Lung (tissue), 12 donors: ENCODE measurements around the gene PAQR9. TPM values are rescaled to one million over a fixed set of nuclear protein-coding genes. Genes with fewer than 3 reads are reported as not detected.
A peak's percentile ranks its signal among the peaks of the same experiment; 100 is the strongest.

ENCODE experiments used
- ATAC-seq: fragments of 200-7000 bp; cut with Tn5 transposase; one replicate; pipeline ENCODE4 v1.9.1; 2020; ENCODE audit warnings: moderate number of reproducible peaks; ENCODE audit not compliant: insufficient read depth, low FRiP score
- DNase-seq, 3 donors: peaks; one replicate each; pipeline ENCODE4 v3.0.0-alpha.2; 2013 to 2017
- H3K27ac ChIP-seq, 2 donors: one replicate each; pipeline ENCODE4 v1.5.1; 2013; ENCODE audit warnings: mild to moderate bottlenecking in 2 of 2, moderate library complexity in 2 of 2, control low read depth in 1 of 2, inconsistent platforms in 1 of 2, low read depth in 1 of 2, low read length in 1 of 2
- H3K27me3 ChIP-seq, 3 donors: one replicate each; pipeline ENCODE4 v1.5.1; 2013; ENCODE audit warnings: low read length in 2 of 3; ENCODE audit not compliant: control insufficient read depth in 3 of 3, insufficient read depth in 3 of 3
- H3K36me3 ChIP-seq, 4 donors: one replicate each; pipeline ENCODE4 v1.5.1; 2013; ENCODE audit warnings: low read length in 4 of 4, mild to moderate bottlenecking in 1 of 4, moderate library complexity in 1 of 4; ENCODE audit not compliant: control insufficient read depth in 4 of 4, insufficient read depth in 4 of 4
- H3K4me1 ChIP-seq, 5 donors: one replicate each; pipeline ENCODE4 v1.5.1; 2013; ENCODE audit warnings: low read length in 5 of 5, mild to moderate bottlenecking in 2 of 5, moderate library complexity in 1 of 5; ENCODE audit not compliant: control insufficient read depth in 5 of 5, insufficient read depth in 5 of 5
- H3K4me3 ChIP-seq: one replicate; pipeline ENCODE4 v1.5.1; 2013; ENCODE audit warnings: mild to moderate bottlenecking, control low read depth, moderate library complexity
- H3K9ac ChIP-seq, 2 donors: one replicate each; pipeline ENCODE4 v1.5.1; 2013; ENCODE audit warnings: low read length in 2 of 2, control low read depth in 1 of 2; ENCODE audit not compliant: insufficient read depth in 1 of 2
- H3K9me3 ChIP-seq, 4 donors: one replicate each; pipeline ENCODE4 v1.5.1; 2013; ENCODE audit warnings: low read length in 3 of 4, mild to moderate bottlenecking in 1 of 4, moderate library complexity in 1 of 4; ENCODE audit not compliant: control insufficient read depth in 4 of 4, insufficient read depth in 3 of 4
- WGBS, 2 donors: extraction: QIAGEN DNeasy Blood & Tissue Kit; methylation state at CpG; one replicate each; pipeline ENCODE4 v1.1.7; 2013; 5-methylcytosine and 5-hydroxymethylcytosine counted together
- polyA plus RNA-seq, 2 donors: library from polyadenylated mRNA; stranded (reverse); fragments of 200-250 nt; gene quantifications; one replicate each; pipeline ENCODE4 v1.2.1, GENCODE V29; 2013
- total RNA-seq, 2 donors: library from RNA; depleted of rRNA in 1 of 2; stranded (reverse); fragments of >200 nt in 1 of 2; gene quantifications; one replicate each; pipeline ENCODE4 v1.2.1, GENCODE V29; 2014 to 2021
- TF ChIP-seq, protein P1 (sequence below): IDR thresholded peaks from 2 replicates; pipeline ENCODE4 v1.5.1; 2012; ENCODE audit warnings: mild to moderate bottlenecking; ENCODE audit errors: control extremely low read depth, extremely low read depth
- donor health status: control.
- donor health status: control.
- donor health status: Bipolar disorder and iron deficiency.
- donor health status: healthy.
- donor health status: DM: yes; HTN: yes; CAD: no.

Gene PAQR9
- total and polyA plus RNA-seq, 4 donors = not detected

DNA sequence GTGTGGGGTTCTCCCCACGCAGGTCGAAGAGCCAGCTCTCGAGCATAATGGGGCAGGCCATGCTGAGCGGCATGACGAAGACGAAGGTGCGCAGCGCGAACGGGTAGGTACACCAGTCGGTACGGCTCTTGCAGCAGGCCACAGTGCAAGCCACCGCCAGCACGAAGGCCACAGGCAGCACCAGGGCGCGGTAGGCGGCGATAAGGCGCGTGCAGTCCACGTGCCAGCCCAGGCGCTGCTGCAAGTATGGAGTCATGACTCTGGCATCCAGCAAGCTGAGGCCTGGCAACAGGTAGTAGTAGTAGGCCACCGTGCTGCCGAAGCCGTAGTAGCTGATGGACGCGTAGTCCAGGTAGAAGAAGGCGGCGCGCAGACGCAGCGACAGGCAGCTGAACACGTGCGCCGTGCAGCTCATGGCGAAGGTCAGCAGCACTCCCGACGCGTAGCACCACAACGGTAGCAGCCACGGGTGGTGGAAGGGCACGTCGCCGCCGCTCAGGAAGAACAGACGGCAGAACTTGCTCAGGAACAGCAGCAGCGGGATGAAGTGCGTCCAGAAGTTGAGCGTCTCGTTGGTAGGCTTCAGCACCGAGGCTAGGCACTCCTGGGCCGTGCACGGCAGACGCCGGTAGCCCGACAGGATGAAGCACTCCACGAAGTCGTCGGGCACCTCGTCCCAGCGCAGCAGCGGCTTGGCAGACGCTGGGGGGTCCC lies 797 bp downstream of the PAQR9 start:
- Histone ChIP-seq H3K4me3 (no peak overlapping the region), H3K27ac (peak overlapping the region in 1 of 2 donors; percentile 87), H3K4me1 (peaks cover 0 to 9% (median 0%) of the 10 kb centered on the region in 5 donors), H3K36me3 (no peaks in the 10 kb centered on the region), H3K27me3 (peaks cover 4 to 37% (median 25%) of the 10 kb centered on the region in 3 donors), H3K9me3 (peaks cover 0 to 8% (median 0%) of the 10 kb centered on the region in 4 donors), H3K9ac (no peak overlapping the region)
- TF ChIP-seq, protein P1, sequence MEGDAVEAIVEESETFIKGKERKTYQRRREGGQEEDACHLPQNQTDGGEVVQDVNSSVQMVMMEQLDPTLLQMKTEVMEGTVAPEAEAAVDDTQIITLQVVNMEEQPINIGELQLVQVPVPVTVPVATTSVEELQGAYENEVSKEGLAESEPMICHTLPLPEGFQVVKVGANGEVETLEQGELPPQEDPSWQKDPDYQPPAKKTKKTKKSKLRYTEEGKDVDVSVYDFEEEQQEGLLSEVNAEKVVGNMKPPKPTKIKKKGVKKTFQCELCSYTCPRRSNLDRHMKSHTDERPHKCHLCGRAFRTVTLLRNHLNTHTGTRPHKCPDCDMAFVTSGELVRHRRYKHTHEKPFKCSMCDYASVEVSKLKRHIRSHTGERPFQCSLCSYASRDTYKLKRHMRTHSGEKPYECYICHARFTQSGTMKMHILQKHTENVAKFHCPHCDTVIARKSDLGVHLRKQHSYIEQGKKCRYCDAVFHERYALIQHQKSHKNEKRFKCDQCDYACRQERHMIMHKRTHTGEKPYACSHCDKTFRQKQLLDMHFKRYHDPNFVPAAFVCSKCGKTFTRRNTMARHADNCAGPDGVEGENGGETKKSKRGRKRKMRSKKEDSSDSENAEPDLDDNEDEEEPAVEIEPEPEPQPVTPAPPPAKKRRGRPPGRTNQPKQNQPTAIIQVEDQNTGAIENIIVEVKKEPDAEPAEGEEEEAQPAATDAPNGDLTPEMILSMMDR = no peak
- WGBS, 2 donors = 56 to 58% methylated on average over 63 of the region's 63 CpGs
- ATAC-seq (no peak), DNase-seq (peak in 1 of 3 donors; percentile 13)

DNA sequence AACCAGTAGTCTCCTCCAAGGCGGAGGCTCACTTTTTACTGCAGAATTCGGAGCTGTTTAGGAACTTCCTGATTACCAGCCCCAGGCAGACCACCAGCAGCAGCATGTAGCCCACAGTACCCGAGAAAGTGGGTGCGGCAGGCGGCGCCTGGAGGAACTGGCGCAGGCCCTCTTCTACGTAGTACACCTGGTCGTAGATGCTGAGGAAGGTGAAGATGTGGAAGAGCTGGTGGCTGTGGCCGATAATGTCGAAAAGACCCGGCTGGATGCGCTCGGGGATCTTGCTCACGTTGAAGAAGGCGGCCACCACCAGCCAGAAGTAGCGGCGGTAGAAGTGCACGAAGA lies 1.3 kb downstream of the PAQR9 start:
- TF ChIP-seq, protein P1 = no peak
- WGBS, 2 donors = 97% methylated on average over 19 of the region's 19 CpGs
- Histone ChIP-seq H3K36me3 (no peaks in the 10 kb centered on the region), H3K4me3 (no peak overlapping the region), H3K27ac (no peak overlapping the region), H3K4me1 (peaks cover 0 to 9% (median 0%) of the 10 kb centered on the region in 5 donors), H3K27me3 (peaks cover 4 to 37% (median 25%) of the 10 kb centered on the region in 3 donors), H3K9ac (no peak overlapping the region), H3K9me3 (peaks cover 0 to 8% (median 0%) of the 10 kb centered on the region in 4 donors)
- no peak for DNase-seq
- no peak for ATAC-seq

- Histone ChIP-seq H3K9ac (no peak overlapping the region), H3K27me3 (peaks cover 4 to 37% (median 24%) of the 10 kb centered on the region in 3 donors), H3K9me3 (peaks cover 0 to 8% (median 0%) of the 10 kb centered on the region in 4 donors), H3K27ac (no peak overlapping the region), H3K4me3 (no peak overlapping the region), H3K4me1 (peaks cover 0 to 9% (median 0%) of the 10 kb centered on the region in 5 donors), H3K36me3 (no peaks in the 10 kb centered on the region)
- DNase-seq = no peak
- TF ChIP-seq, protein P1 = no peak
- WGBS, 2 donors = 83 to 89% methylated on average over 2 of the region's 2 CpGs
- ATAC-seq = no peak
Measured at GRCh38 chr3:142961539-142961938, 1.9 kb downstream of the PAQR9 start.
